Endothelial cell of umbilical vein (primary cell): ENCODE results near the gene DZIP3. TPM values are rescaled to one million over a fixed set of nuclear protein-coding genes. Genes with fewer than 3 reads are reported as not detected.

Experiments used
- BruUV-seq: library from RNA; stranded (reverse); fragments of 400-500 nt; replicated peaks from 2 replicates; lab custom pipeline; 2021; lab: Mats Ljungman, UMichigan
- CTCF ChIA-PET: fragments of 300-600, 350-600 bp; sonication (Branson Sonifier 250); formaldehyde crosslinking; loops from one replicate; lab custom pipeline; 2021; ENCODE audit warnings: antibody characterized with exemption, inconsistent platforms; lab: Charles Lee
- POLR2A ChIA-PET: fragments of 300-600, 350-600 bp; sonication (Branson Sonifier 250); formaldehyde crosslinking; loops from one replicate; lab custom pipeline; 2021; ENCODE audit warnings: antibody characterized with exemption, inconsistent platforms; lab: Charles Lee
- DNase-seq: peaks from one replicate; pipeline ENCODE4 v3.0.0-alpha.2; 2011; ENCODE audit warnings: low read depth, low spot score
- FAIRE-seq: peaks from 2 replicates; lab custom pipeline; 2011; peaks lifted over from hg19 to GRCh38; lab: Jason Lieb, UNC
- H2AFZ ChIP-seq: 2 replicates; pipeline ENCODE4 v1.6.0; 2012; ENCODE audit warnings: low read depth, low read length, control low read depth, inconsistent platforms
- H3K27ac ChIP-seq: 2 replicates; pipeline ENCODE4 v1.5.1; 2011; ENCODE audit warnings: low read depth, mild to moderate bottlenecking, control low read depth, low read length, moderate library complexity; ENCODE audit not compliant: insufficient read depth
- H3K27me3 ChIP-seq, 2 experiments: 2 replicates each; pipeline versions ENCODE4 v1.6.0 to v1.6.1; 2011; ENCODE audit warnings: low read length in 2 of 2, mixed read lengths in 1 of 2; ENCODE audit not compliant: control insufficient read depth in 2 of 2, insufficient read depth in 2 of 2
- H3K36me3 ChIP-seq, 2 experiments: 2 replicates in 1 of 2; 3 replicates in 1 of 2; pipeline ENCODE4 v1.5.1; 2011; ENCODE audit warnings: low read length in 2 of 2, mild to moderate bottlenecking in 1 of 2, moderate library complexity in 1 of 2; ENCODE audit not compliant: control insufficient read depth in 2 of 2, insufficient read depth in 2 of 2; ENCODE audit errors: extremely low read depth in 1 of 2
- H3K4me1 ChIP-seq: 3 replicates; pipeline ENCODE4 v1.5.1; 2011; ENCODE audit warnings: mild to moderate bottlenecking, low read length; ENCODE audit not compliant: control insufficient read depth, insufficient read depth; ENCODE audit errors: extremely low read depth
- H3K4me2 ChIP-seq: 2 replicates; pipeline ENCODE4 v1.6.1; 2011; ENCODE audit warnings: low read length, control low read depth, mixed read lengths; ENCODE audit not compliant: insufficient read depth
- H3K4me3 ChIP-seq, 3 experiments: fragments of 200-600 bp in 1 of 3; sonication (generic), shearing (Covaris generic) in 1 of 3; replicated peaks in 1 of 3; 2 replicates each; pipeline ENCODE4 v1.5.1; 2011 to 2016; ENCODE audit warnings: control low read depth in 3 of 3, low read length in 3 of 3, mild to moderate bottlenecking in 2 of 3, inconsistent platforms in 1 of 3, low read depth in 1 of 3, moderate library complexity in 1 of 3; ENCODE audit not compliant: insufficient read depth in 1 of 3
- H3K79me2 ChIP-seq: 2 replicates; pipeline ENCODE4 v1.6.0; 2012; ENCODE audit warnings: low read length, inconsistent platforms; ENCODE audit not compliant: control insufficient read depth, insufficient read depth
- H3K9ac ChIP-seq: replicated peaks from 2 replicates; pipeline ENCODE3; 2011; ENCODE audit warnings: low read length, control low read depth; ENCODE audit not compliant: insufficient read depth; ENCODE audit errors: extremely low read depth
- H3K9me1 ChIP-seq: replicated peaks from 3 replicates; pipeline ENCODE4 v1.6.0; 2011; ENCODE audit warnings: mild to moderate bottlenecking, low read length; ENCODE audit not compliant: control insufficient read depth, insufficient read depth; ENCODE audit errors: extremely low read depth
- H3K9me3 ChIP-seq: replicated peaks from 2 replicates; pipeline ENCODE4 v1.5.1; 2012; ENCODE audit warnings: low read length, inconsistent platforms; ENCODE audit not compliant: control insufficient read depth, insufficient read depth
- H4K20me1 ChIP-seq: replicated peaks from 2 replicates; pipeline ENCODE3; 2011; ENCODE audit warnings: mild to moderate bottlenecking, low read length; ENCODE audit not compliant: control insufficient read depth, insufficient read depth; ENCODE audit errors: extremely low read depth
- EZH2 ChIP-seq: IDR thresholded peaks from 2 replicates; pipeline ENCODE4 v1.6.1; 2012; ENCODE audit warnings: borderline replicate concordance, low read depth, mild to moderate bottlenecking, moderate library complexity, low read length, inconsistent platforms; ENCODE audit not compliant: severe bottlenecking
- FOS ChIP-seq: IDR thresholded peaks from 2 replicates; pipeline ENCODE4 v1.6.1; 2011; ENCODE audit warnings: mild to moderate bottlenecking, low read length, moderate library complexity, borderline replicate concordance; ENCODE audit not compliant: insufficient read depth
- GATA2 ChIP-seq: IDR thresholded peaks from 2 replicates; pipeline ENCODE4 v1.7.0; 2011; ENCODE audit warnings: low read depth, mild to moderate bottlenecking, moderate library complexity, mixed read lengths, low read length; ENCODE audit not compliant: insufficient read length, insufficient read depth
- JUN ChIP-seq: IDR thresholded peaks from 2 replicates; pipeline ENCODE4 v1.6.1; 2011; ENCODE audit warnings: borderline replicate concordance, low read depth; ENCODE audit not compliant: insufficient read length, insufficient read depth
- MYC ChIP-seq: IDR thresholded peaks from one replicate; pipeline ENCODE4 v1.6.1; 2011; ENCODE audit warnings: mild to moderate bottlenecking, low read depth, low read length
- POLR2A ChIP-seq: IDR thresholded peaks from 2 replicates; pipeline ENCODE4 v1.6.1; 2012; ENCODE audit warnings: low read depth, mild to moderate bottlenecking, control low read depth, low read length
- POLR2AphosphoS5 ChIP-seq: IDR thresholded peaks from 2 replicates; pipeline ENCODE4 v1.6.1; 2012; ENCODE audit warnings: low read depth, mild to moderate bottlenecking, control low read depth, low read length, moderate library complexity; ENCODE audit not compliant: insufficient read depth
- dilution Hi-C: fragments of 300-500 bp; cut with MboI; formaldehyde crosslinking; loops from one replicate; pipeline ENCODE4 v1.15.0; 2019; ENCODE audit warnings: low sequenced_read_pairs; ENCODE audit not compliant: extremely low pct_ligation_motif_present
- intact Hi-C: fragments of 100-400 bp; cut with micrococcal nuclease; formaldehyde crosslinking; loops from one replicate; pipeline ENCODE4 v1.10.0; 2022
- polyA plus RNA-seq, 4 experiments: library from polyadenylated mRNA; depleted of rRNA in 3 of 4; stranded (reverse) in 3 of 4; unstranded in 1 of 4; fragments of >200 nt; gene quantifications; 2 replicates each; pipeline versions ENCODE4 v1.2.1 to v1.2.3, GENCODE V29; 2011 to 2012; ENCODE audit warnings: missing spikeins in 1 of 4
- total RNA-seq: library from RNA; stranded (reverse); gene quantifications from 2 replicates; pipeline ENCODE4 v1.2.3, GENCODE V29; 2021
- TF ChIP-seq, protein P1 (sequence below): IDR thresholded peaks from 2 replicates; pipeline ENCODE4 v1.6.1; 2011; ENCODE audit not compliant: insufficient read depth, insufficient read length
- TF ChIP-seq, protein P2 (sequence below), 2 donors: IDR thresholded peaks; 1 replicate in 1 of 2; 2 replicates in 1 of 2; pipeline ENCODE4 v1.5.1; 2011; ENCODE audit warnings: low read length in 2 of 2, mild to moderate bottlenecking in 2 of 2, moderate library complexity in 2 of 2, control low read depth in 1 of 2, inconsistent platforms in 1 of 2, low read depth in 1 of 2; ENCODE audit not compliant: insufficient read depth in 1 of 2; ENCODE audit errors: extremely low read depth in 1 of 2

Gene DZIP3
- total and polyA plus RNA-seq, 2 donors (not counting 3 experiments of a cell fraction or from before 2014, with no cell fraction given) = 1.9 to 6.5 TPM

- Histone ChIP-seq H3K4me1 (no peaks in the 10 kb centered on the region), H3K9ac (no peak overlapping the region), H3K4me2 (no peak overlapping the region), H2AFZ (no peak overlapping the region), H3K79me2 (no peaks in the 10 kb centered on the region), H3K9me3 (no peaks in the 10 kb centered on the region), H4K20me1 (no peaks in the 10 kb centered on the region), H3K4me3 (no peak overlapping the region), H3K36me3 (no peaks in the 10 kb centered on the region), H3K27ac (no peak overlapping the region), H3K27me3 (no peaks in the 10 kb centered on the region), H3K9me1 (no peaks in the 10 kb centered on the region)
- DNase-seq (no peak), FAIRE-seq (no peak)
- dilution Hi-C loops (no loop called here), intact Hi-C loops (no loop called here)
- BruUV-seq = no TSS peak
- POLR2A ChIA-PET = no interaction called here
- no peak for TF ChIP-seq POLR2A
- TF ChIP-seq, protein P1, sequence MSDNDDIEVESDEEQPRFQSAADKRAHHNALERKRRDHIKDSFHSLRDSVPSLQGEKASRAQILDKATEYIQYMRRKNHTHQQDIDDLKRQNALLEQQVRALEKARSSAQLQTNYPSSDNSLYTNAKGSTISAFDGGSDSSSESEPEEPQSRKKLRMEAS = no peak
- TF ChIP-seq MYC = no peak
- TF ChIP-seq GATA2 = no peak
- no peak for TF ChIP-seq JUN
- no peak for TF ChIP-seq POLR2AphosphoS5
- TF ChIP-seq EZH2 = no peak
- no peak for TF ChIP-seq FOS
- TF ChIP-seq, protein P2, sequence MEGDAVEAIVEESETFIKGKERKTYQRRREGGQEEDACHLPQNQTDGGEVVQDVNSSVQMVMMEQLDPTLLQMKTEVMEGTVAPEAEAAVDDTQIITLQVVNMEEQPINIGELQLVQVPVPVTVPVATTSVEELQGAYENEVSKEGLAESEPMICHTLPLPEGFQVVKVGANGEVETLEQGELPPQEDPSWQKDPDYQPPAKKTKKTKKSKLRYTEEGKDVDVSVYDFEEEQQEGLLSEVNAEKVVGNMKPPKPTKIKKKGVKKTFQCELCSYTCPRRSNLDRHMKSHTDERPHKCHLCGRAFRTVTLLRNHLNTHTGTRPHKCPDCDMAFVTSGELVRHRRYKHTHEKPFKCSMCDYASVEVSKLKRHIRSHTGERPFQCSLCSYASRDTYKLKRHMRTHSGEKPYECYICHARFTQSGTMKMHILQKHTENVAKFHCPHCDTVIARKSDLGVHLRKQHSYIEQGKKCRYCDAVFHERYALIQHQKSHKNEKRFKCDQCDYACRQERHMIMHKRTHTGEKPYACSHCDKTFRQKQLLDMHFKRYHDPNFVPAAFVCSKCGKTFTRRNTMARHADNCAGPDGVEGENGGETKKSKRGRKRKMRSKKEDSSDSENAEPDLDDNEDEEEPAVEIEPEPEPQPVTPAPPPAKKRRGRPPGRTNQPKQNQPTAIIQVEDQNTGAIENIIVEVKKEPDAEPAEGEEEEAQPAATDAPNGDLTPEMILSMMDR (IDR thresholded peaks at IDR 0.05; ENCODE audit: extremely low read depth in 1 of 2, insufficient read depth in 1 of 2, low read depth in 1 of 2, low read length in 2 of 2) = no peak
- CTCF ChIA-PET = interaction anchor here (1.2 to 2.7 kb wide), 5 partner anchors 8 to 242 kb away, joined by 3 to 16 read pairs (median 5); no protein-coding TSS in a partner anchor
These were observed 83.2 kb downstream of the DZIP3 start for GRCh38 chr3:108672701-108673100.
